GM12878 (cell line): ENCODE results near the gene ZNF148. TPM values are rescaled to one million over a fixed set of nuclear protein-coding genes. Genes with fewer than 3 reads are reported as not detected.

Experiments used
- ATAC-seq: fragments of 200-7000 bp; cut with Tn5 transposase; 3 replicates; pipeline ENCODE4 v1.9.1; 2020; ENCODE audit warnings: mild to moderate bottlenecking, moderate library complexity
- BruUV-seq: library from RNA; stranded (reverse); fragments of 400-500 nt; replicated peaks from 2 replicates; lab custom pipeline; 2021; lab: Mats Ljungman, UMichigan
- CTCF ChIA-PET: fragments of 300-600 bp; sonication (Branson Sonifier 250); formaldehyde crosslinking; extraction: SDS; loops from one replicate; lab custom pipeline; 2021; ENCODE audit warnings: inconsistent platforms; lab: Yijun Ruan, JAX
- POLR2A ChIA-PET: fragments of 350-600 bp; formaldehyde crosslinking; extraction: SDS; loops from one replicate; lab custom pipeline; 2021; ENCODE audit warnings: inconsistent platforms; lab: Charles Lee
- RAD21 ChIA-PET: fragments of 300-600 bp; sonication (Branson Sonifier 250); formaldehyde crosslinking; loops from one replicate; lab custom pipeline; 2023; ENCODE audit warnings: antibody characterized with exemption; ENCODE audit not compliant: unreplicated experiment; lab: Charles Lee
- SMC1A ChIA-PET: fragments of 300-600 bp; sonication (Branson Sonifier 250); formaldehyde crosslinking; loops from one replicate; lab custom pipeline; 2023; ENCODE audit not compliant: unreplicated experiment, uncharacterized antibody; lab: Charles Lee
- DNase-seq: peaks from one replicate; pipeline ENCODE4 v3.0.0-alpha.2; 2011; ENCODE audit warnings: low read depth, low spot score
- FAIRE-seq: peaks from 3 replicates; lab custom pipeline; 2011; peaks lifted over from hg19 to GRCh38; lab: Jason Lieb, UNC
- H2AFZ ChIP-seq: 2 replicates; pipeline ENCODE4 v1.6.0; 2011; ENCODE audit warnings: low read depth, low read length, control low read depth; ENCODE audit not compliant: control insufficient read depth
- H3K27ac ChIP-seq: 2 replicates; pipeline ENCODE4 v1.5.1; 2011; ENCODE audit warnings: control low read depth; ENCODE audit not compliant: control insufficient read depth, insufficient read depth
- H3K27me3 ChIP-seq, 2 experiments: replicated peaks in 1 of 2; 2 replicates each; pipeline versions ENCODE4 v1.6.0 to v1.6.1; 2011; ENCODE audit warnings: low read length in 1 of 2; ENCODE audit not compliant: control insufficient read depth in 2 of 2, insufficient read depth in 2 of 2
- H3K36me3 ChIP-seq, 2 experiments: 2 replicates each; pipeline ENCODE4 v1.5.1; 2011; ENCODE audit warnings: low read length in 1 of 2; ENCODE audit not compliant: control insufficient read depth in 2 of 2, insufficient read depth in 2 of 2
- H3K4me1 ChIP-seq: 2 replicates; pipeline ENCODE4 v1.6.1; 2011; ENCODE audit warnings: mild to moderate bottlenecking, low read length, moderate library complexity, mixed read lengths; ENCODE audit not compliant: control insufficient read depth, insufficient read depth
- H3K4me2 ChIP-seq: 2 replicates; pipeline ENCODE4 v1.6.0; 2011; ENCODE audit warnings: control low read depth; ENCODE audit not compliant: control insufficient read depth, insufficient read depth
- H3K4me3 ChIP-seq: fragments of 200-600 bp; sonication (generic); 2 replicates; pipeline ENCODE4 v1.5.1; 2016
- H3K79me2 ChIP-seq: 2 replicates; pipeline ENCODE4 v1.6.0; 2011; ENCODE audit warnings: low read length; ENCODE audit not compliant: control insufficient read depth, insufficient read depth
- H3K9ac ChIP-seq: 2 replicates; pipeline ENCODE4 v1.8.0; 2011; ENCODE audit warnings: low read length, control low read depth, mixed read lengths; ENCODE audit not compliant: control insufficient read depth, insufficient read depth
- H3K9me3 ChIP-seq: replicated peaks from 3 replicates; pipeline ENCODE4 v1.5.1; 2011; ENCODE audit warnings: mild to moderate bottlenecking, low read length; ENCODE audit not compliant: control insufficient read depth, insufficient read depth
- H4K20me1 ChIP-seq: 2 replicates; pipeline ENCODE4 v1.6.0; 2011; ENCODE audit not compliant: control insufficient read depth, insufficient read depth
- FOXM1 ChIP-seq: IDR thresholded peaks from 2 replicates; pipeline ENCODE4 v1.6.1; 2012; ENCODE audit warnings: low read depth, mild to moderate bottlenecking, inconsistent platforms, low read length, moderate library complexity
- IRF4 ChIP-seq: IDR thresholded peaks from 2 replicates; pipeline ENCODE4 v1.6.1; 2011; ENCODE audit warnings: low read depth, low read length
- POLR2AphosphoS5 ChIP-seq: IDR thresholded peaks from 2 replicates; pipeline ENCODE4 v1.6.1; 2011; ENCODE audit warnings: mild to moderate bottlenecking, low read length, inconsistent platforms
- SMAD1 ChIP-seq: fragments of 450-650 bp; IDR thresholded peaks from 2 replicates; pipeline ENCODE4 v1.6.1; 2018; ENCODE audit warnings: mild to moderate bottlenecking, low read depth; ENCODE audit not compliant: partially characterized antibody
- STAT1 ChIP-seq: fragments of 450-650 bp; conservative IDR thresholded peaks from 2 replicates; pipeline ENCODE4 v1.6.1; 2014; ENCODE audit warnings: antibody characterized with exemption, mild to moderate bottlenecking
- ZNF24 ChIP-seq: fragments of 450-650 bp; IDR thresholded peaks from 2 replicates; pipeline ENCODE4 v1.6.1; 2017; ENCODE audit warnings: antibody characterized with exemption, mild to moderate bottlenecking
- ZNF274 ChIP-seq: IDR thresholded peaks from one replicate; pipeline ENCODE4 v1.8.0; 2011; ENCODE audit not compliant: insufficient read length, insufficient read depth
- ZSCAN29 ChIP-seq: fragments of 450-650 bp; IDR thresholded peaks from 2 replicates; pipeline ENCODE4 v1.6.1; 2017; ENCODE audit warnings: mild to moderate bottlenecking, moderate library complexity
- WGBS: methylation state at CpG from one replicate; pipeline ENCODE4 v1.1.6; 2016; ENCODE audit warnings: low lambda C conversion rate; ENCODE audit not compliant: insufficient replicate concordance, insufficient coverage; ENCODE audit errors: missing lambda C conversion rate; 5-methylcytosine and 5-hydroxymethylcytosine counted together
- in situ Hi-C: fragments of 300-500 bp; cut with MboI; formaldehyde crosslinking; loops from 9 replicates; pipeline ENCODE4 v1.14.3; 2018; ENCODE audit warnings: mixed read lengths
- intact Hi-C: fragments of 100-400 bp; cut with micrococcal nuclease; formaldehyde crosslinking; loops from one replicate; pipeline ENCODE4 v1.14.2; 2022; ENCODE audit not compliant: unreplicated experiment
- polyA plus RNA-seq, 11 experiments: library from polyadenylated mRNA; depleted of rRNA in 4 of 11; unstranded in 6 of 11; stranded (reverse) in 5 of 11; fragments of >200 nt; fragmentation: Nextera tagmentation in 4 of 11; fragmentation: Illumina TruSeq in 1 of 11; extraction: Ambion mirVana in 4 of 11; extraction: Trizol in 1 of 11; gene quantifications; 1 replicate in 1 of 11; 2 replicates in 10 of 11; pipeline versions ENCODE4 v1.2.1 to v1.2.3, GENCODE V29; 2011 to 2016; ENCODE audit warnings: inconsistent platforms in 2 of 11, missing spikeins in 2 of 11, low read depth in 1 of 11
- total RNA-seq, 4 experiments: library from RNA; depleted of rRNA in 3 of 4; stranded (reverse); fragments of >200 nt in 3 of 4; fragmentation: Illumina TruSeq in 1 of 4; extraction: Trizol in 1 of 4; gene quantifications; 2 replicates each; pipeline versions ENCODE4 v1.2.1 to v1.2.3, GENCODE V29; 2013 to 2021
- TF ChIP-seq, protein P1 (sequence below): IDR thresholded peaks from 2 replicates; pipeline ENCODE4 v1.6.1; 2012; ENCODE audit warnings: low read depth, low read length, improper control_type of control experiment

Gene ZNF148
- total and polyA plus RNA-seq, 10 of the 15 experiments (the other 5 are each of a cell fraction or from before 2014, with no cell fraction given), result 8.6 to 40.4 (median 26.7) TPM

DNA sequence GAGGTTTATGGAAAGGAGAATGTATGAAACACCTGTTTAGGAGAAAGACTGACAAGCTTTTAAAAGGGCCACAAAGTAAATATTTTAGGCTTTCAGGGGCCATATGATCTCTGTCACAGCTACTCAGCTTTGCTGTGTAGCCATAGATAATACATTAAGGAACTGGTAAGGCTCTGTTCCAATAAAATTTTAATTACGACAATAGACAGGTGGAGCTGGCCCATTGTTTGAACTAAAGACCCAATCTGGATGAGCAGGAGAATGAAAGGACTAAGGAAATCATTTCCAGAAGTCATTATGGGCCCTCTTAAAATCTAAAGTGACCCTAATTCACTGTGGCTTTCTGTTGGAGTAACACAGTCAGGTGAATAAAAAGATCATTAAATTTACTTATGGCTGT, 114.1 kb downstream of the ZNF148 start:
- H4K20me1 ChIP-seq, result no peaks in the 10 kb centered on the region
- in situ Hi-C loops (no loop called here), intact Hi-C loops (no loop called here)
- ChIA-PET RAD21 (interaction anchor here (1.4 kb wide), 1 partner anchor 29 kb away, joined by 3 read pairs; no protein-coding TSS in a partner anchor), SMC1A (interaction anchor here (0.6 to 1.4 kb wide), 5 partner anchors 12 to 324 kb away, joined by 3 to 4 read pairs (median 3); no protein-coding TSS in a partner anchor), POLR2A (interaction anchor here (0.6 kb wide), 1 partner anchor 121 kb away, joined by 3 read pairs; no protein-coding TSS in a partner anchor), CTCF (interaction anchor here (0.9 to 1.5 kb wide), 3 partner anchors 168 to 500 kb away, joined by 3 to 4 read pairs (median 3); no protein-coding TSS in a partner anchor)
- no peaks in the 10 kb centered on the region; the same call in none of the 3 replicates for H3K9me3 ChIP-seq
- no peak overlapping the region for H2AFZ ChIP-seq
- no peak overlapping the region for H3K4me3 ChIP-seq
- TF ChIP-seq ZNF24 (no peak), IRF4 (no peak), SMAD1 (no peak), POLR2AphosphoS5 (no peak), FOXM1 (no peak), ZNF274 (no peak), ZSCAN29 (no peak), STAT1 (no peak)
- TF ChIP-seq, protein P1, sequence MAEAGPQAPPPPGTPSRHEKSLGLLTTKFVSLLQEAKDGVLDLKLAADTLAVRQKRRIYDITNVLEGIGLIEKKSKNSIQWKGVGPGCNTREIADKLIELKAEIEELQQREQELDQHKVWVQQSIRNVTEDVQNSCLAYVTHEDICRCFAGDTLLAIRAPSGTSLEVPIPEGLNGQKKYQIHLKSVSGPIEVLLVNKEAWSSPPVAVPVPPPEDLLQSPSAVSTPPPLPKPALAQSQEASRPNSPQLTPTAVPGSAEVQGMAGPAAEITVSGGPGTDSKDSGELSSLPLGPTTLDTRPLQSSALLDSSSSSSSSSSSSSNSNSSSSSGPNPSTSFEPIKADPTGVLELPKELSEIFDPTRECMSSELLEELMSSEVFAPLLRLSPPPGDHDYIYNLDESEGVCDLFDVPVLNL, result no peak
- no peak overlapping the region for H3K27ac ChIP-seq
- peaks cover 0 to 6% of the 10 kb centered on the region in 2 experiments; a peak in 1 of 4 replicates for H3K36me3 ChIP-seq
- no peak overlapping the region for H3K9ac ChIP-seq
- H3K4me1 ChIP-seq, result no peaks in the 10 kb centered on the region
- DNase-seq (no peak), FAIRE-seq (no peak), ATAC-seq (no peak)
- H3K4me2 ChIP-seq, result no peak overlapping the region
- 100% methylated on average over 1 of the region's 1 CpG for WGBS
- no peaks in the 10 kb centered on the region for H3K79me2 ChIP-seq
- no TSS peak for BruUV-seq
- H3K27me3 ChIP-seq, result no peaks in the 10 kb centered on the region
